Lower leg skin (tissue), 4 donors: ENCODE measurements around the gene ZNF837. TPM values are rescaled to one million over a fixed set of nuclear protein-coding genes. Genes with fewer than 3 reads are reported as not detected.

Experiments
- DNase-seq, 2 donors: peaks; one replicate each; pipeline ENCODE4 v3.0.0-alpha.2; 2019; ENCODE audit warnings: low spot score in 2 of 2
- H3K4me3 ChIP-seq: fragments of 200-600 bp; sonication (generic); 2 replicates; pipeline ENCODE4 v1.5.1; 2017; ENCODE audit warnings: mild to moderate bottlenecking, low read depth; ENCODE audit not compliant: poor library complexity, severe bottlenecking
- CTCF ChIP-seq, 3 donors: fragments of 450-650 bp; IDR thresholded peaks; one replicate each; pipeline ENCODE4 v1.5.1; 2016; ENCODE audit warnings: antibody characterized with exemption in 3 of 3, mild to moderate bottlenecking in 3 of 3, moderate library complexity in 2 of 3
- POLR2A ChIP-seq, 2 donors: fragments of 450-650 bp; IDR thresholded peaks; one replicate each; pipeline ENCODE4 v1.6.1; 2016 to 2017; ENCODE audit warnings: antibody characterized with exemption in 2 of 2, mild to moderate bottlenecking in 1 of 2, moderate library complexity in 1 of 2
- WGBS, 2 donors: methylation state at CpG; one replicate each; pipeline ENCODE4 v1.1.5; 2018; 5-methylcytosine and 5-hydroxymethylcytosine counted together
- intact Hi-C: fragments of 100-400 bp; cut with DNase I; formaldehyde crosslinking; loops from one replicate; pipeline ENCODE4 v1.15.0; 2023; ENCODE audit warnings: low total_unique reads
- total RNA-seq, 4 donors: library from RNA; depleted of rRNA; stranded (reverse); fragments of >200 nt; gene quantifications; one replicate each; pipeline ENCODE4 v1.1.0, GENCODE V29; 2016

ZNF837 gene
- total RNA-seq, 4 donors from 2014 or later = 4.7 to 12.0 (median 8.5) TPM

GRCh38 chr19:58394821-58395219 lies 14.0 kb upstream of the ZNF837 start:
- TF ChIP-seq POLR2A (IDR thresholded peaks at IDR 0.05) (no peak), CTCF (IDR thresholded peaks at IDR 0.05) (no peak)
- no peak for DNase-seq
- 48 to 55% methylated on average over 3 of the region's 3 CpGs for WGBS, 2 donors
- H3K4me3 ChIP-seq = no peak overlapping the region
- intact Hi-C loops = no loop called here

GRCh38 chr19:58393725-58394033 lies 12.8 kb upstream of the ZNF837 start:
- TF ChIP-seq CTCF (IDR thresholded peaks at IDR 0.05) (no peak), POLR2A (IDR thresholded peaks at IDR 0.05) (no peak)
- intact Hi-C loops = no loop called here
- no peak for DNase-seq
- H3K4me3 ChIP-seq = no peak overlapping the region
- 83 to 86% methylated on average over 4 of the region's 4 CpGs for WGBS, 2 donors

- no peak for DNase-seq
- intact Hi-C loops = no loop called here
- no peak overlapping the region for H3K4me3 ChIP-seq
- 88 to 91% methylated on average over 26 of the region's 26 CpGs for WGBS, 2 donors
- TF ChIP-seq POLR2A (IDR thresholded peaks at IDR 0.05) (no peak), CTCF (IDR thresholded peaks at IDR 0.05) (no peak)
Measured at GRCh38 chr19:58392945-58393724, 12.3 kb upstream of the ZNF837 start.

- no peak for TF ChIP-seq CTCF (IDR thresholded peaks at IDR 0.05)
- TF ChIP-seq POLR2A (IDR thresholded peaks at IDR 0.05) = no peak
- no peak overlapping the region for H3K4me3 ChIP-seq
- intact Hi-C loops = no loop called here
- no peak for DNase-seq
- WGBS, 2 donors = 75 to 82% methylated on average over 3 of the region's 3 CpGs
Measured at GRCh38 chr19:58388175-58388526, 7.3 kb upstream of the ZNF837 start.

DNA sequence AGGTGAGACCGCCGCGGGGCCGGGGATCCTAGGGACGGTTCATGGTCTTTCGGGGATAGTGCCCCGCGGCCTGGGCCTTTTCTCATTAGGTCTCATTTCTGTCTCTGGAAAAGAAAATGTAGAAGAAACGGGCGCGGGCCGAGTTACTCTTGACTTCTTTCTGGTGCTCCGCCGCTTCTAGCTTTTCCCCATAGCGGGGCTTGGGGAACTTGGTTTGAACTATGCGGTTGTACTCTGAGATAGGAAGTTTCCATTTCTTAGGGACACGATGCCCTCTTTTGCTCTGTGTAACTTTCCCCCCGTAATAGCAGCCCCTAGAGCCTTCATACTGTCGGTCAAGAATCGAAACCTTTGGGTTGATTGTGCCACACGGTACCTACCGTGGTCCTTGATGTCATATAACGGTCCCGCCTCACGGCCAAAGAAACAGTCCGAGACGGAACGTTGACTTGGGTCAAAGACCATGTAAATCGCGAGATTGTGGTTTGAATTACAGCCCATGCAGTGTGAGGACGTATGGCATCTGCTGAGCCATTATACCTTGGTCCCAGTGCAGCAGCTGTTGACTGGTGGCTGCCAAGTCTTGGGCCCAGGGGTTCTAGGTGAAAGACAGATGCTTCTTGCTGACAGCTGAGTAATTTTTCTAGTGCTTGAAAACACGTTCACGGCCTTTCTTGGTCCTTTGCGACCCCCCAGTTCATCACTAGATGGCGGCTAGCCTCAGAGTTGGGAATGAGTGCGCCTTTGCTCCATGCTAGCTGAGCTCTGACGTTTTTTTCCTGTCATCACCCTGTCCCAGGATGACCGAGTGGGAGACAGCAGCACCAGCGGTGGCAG lies 6.7 kb upstream of the ZNF837 start:
- TF ChIP-seq CTCF (IDR thresholded peaks at IDR 0.05) (no peak), POLR2A (IDR thresholded peaks at IDR 0.05) (no peak)
- no peak for DNase-seq

More for the DNA sequence above, 6.7 kb upstream of the ZNF837 start:
- peak overlapping the region; percentile 63 for H3K4me3 ChIP-seq
- intact Hi-C loops = no loop called here
- 8 to 9% methylated on average over 36 to 39 of the region's 39 CpGs for WGBS, 2 donors
